H9 (cell line): ENCODE data around the gene ANGEL1. TPM values are rescaled to one million over a fixed set of nuclear protein-coding genes. Genes with fewer than 3 reads are reported as not detected.
A peak's percentile ranks its signal among the peaks of the same experiment; 100 is the strongest.

ENCODE experiments used
- DNase-seq: peaks from one replicate; pipeline ENCODE4 v3.0.0-alpha.2; 2017
- H2AFZ ChIP-seq: one replicate; pipeline ENCODE4 v1.6.1; 2013; ENCODE audit warnings: mild to moderate bottlenecking, low read length, control low read depth, moderate library complexity
- H2AK5ac ChIP-seq: 2 replicates; pipeline ENCODE4 v1.6.1; 2013; ENCODE audit warnings: low read length, control low read depth, mixed read lengths; ENCODE audit not compliant: insufficient read length
- H2BK120ac ChIP-seq: one replicate; pipeline ENCODE4 v1.6.1; 2013; ENCODE audit warnings: low read depth, mild to moderate bottlenecking, low read length, control low read depth, inconsistent platforms; ENCODE audit not compliant: poor library complexity, severe bottlenecking
- H2BK12ac ChIP-seq: 2 replicates; pipeline ENCODE4 v1.6.1; 2013; ENCODE audit warnings: low read length, control low read depth, mixed read lengths, low read depth; ENCODE audit not compliant: insufficient read length
- H2BK15ac ChIP-seq: 2 replicates; pipeline ENCODE4 v1.6.1; 2013; ENCODE audit warnings: low read depth, low read length, control low read depth
- H2BK20ac ChIP-seq: one replicate; pipeline ENCODE4 v1.6.1; 2013; ENCODE audit warnings: low read depth, mild to moderate bottlenecking, low read length, control low read depth, inconsistent platforms; ENCODE audit not compliant: poor library complexity, severe bottlenecking
- H2BK5ac ChIP-seq: 2 replicates; pipeline ENCODE4 v1.6.1; 2013; ENCODE audit warnings: low read length, control low read depth, mixed read lengths; ENCODE audit not compliant: insufficient read length
- H3K14ac ChIP-seq: 2 replicates; pipeline ENCODE4 v1.6.1; 2013; ENCODE audit warnings: low read length, control low read depth; ENCODE audit not compliant: insufficient read depth
- H3K18ac ChIP-seq: 2 replicates; pipeline ENCODE4 v1.6.1; 2013; ENCODE audit warnings: low read depth, mild to moderate bottlenecking, mixed read lengths, low read length, control low read depth; ENCODE audit not compliant: insufficient read length
- H3K23ac ChIP-seq: 2 replicates; pipeline ENCODE4 v1.6.1; 2013; ENCODE audit warnings: low read length, control low read depth, mixed read lengths, low read depth; ENCODE audit not compliant: insufficient read length
- H3K23me2 ChIP-seq: 2 replicates; pipeline ENCODE4 v1.6.1; 2013; ENCODE audit warnings: low read depth, mild to moderate bottlenecking, mixed read lengths, low read length, control low read depth; ENCODE audit not compliant: insufficient read length, poor library complexity, severe bottlenecking
- H3K27ac ChIP-seq: 2 replicates; pipeline ENCODE4 v1.5.1; 2013; ENCODE audit warnings: low read length, control low read depth, mixed read lengths, low read depth; ENCODE audit not compliant: insufficient read length
- H3K27me3 ChIP-seq: 2 replicates; pipeline ENCODE4 v1.6.1; 2013; ENCODE audit warnings: low read length, control low read depth, inconsistent platforms; ENCODE audit not compliant: insufficient read depth
- H3K4ac ChIP-seq: 2 replicates; pipeline ENCODE4 v1.6.1; 2013; ENCODE audit warnings: low read depth, mild to moderate bottlenecking, control low read depth, inconsistent platforms, low read length, moderate library complexity
- H3K4me1 ChIP-seq: 2 replicates; pipeline ENCODE4 v1.6.1; 2013; ENCODE audit warnings: low read length, control low read depth, inconsistent platforms; ENCODE audit not compliant: insufficient read depth
- H3K4me2 ChIP-seq: 2 replicates; pipeline ENCODE4 v1.6.1; 2013; ENCODE audit warnings: low read length, control low read depth, mixed read lengths; ENCODE audit not compliant: insufficient read length, insufficient read depth
- H3K56ac ChIP-seq: 2 replicates; pipeline ENCODE4 v1.6.1; 2013; ENCODE audit warnings: low read depth, mild to moderate bottlenecking, mixed read lengths, low read length, control low read depth; ENCODE audit not compliant: insufficient read length
- H3K79me1 ChIP-seq: 2 replicates; pipeline ENCODE4 v1.6.1; 2013; ENCODE audit warnings: low read depth, mild to moderate bottlenecking, moderate library complexity, low read length, control low read depth, inconsistent platforms; ENCODE audit not compliant: insufficient read depth, poor library complexity, severe bottlenecking
- H3K79me2 ChIP-seq: 2 replicates; pipeline ENCODE4 v1.6.1; 2013; ENCODE audit warnings: low read length, control low read depth, inconsistent platforms; ENCODE audit not compliant: insufficient read depth
- H3K9ac ChIP-seq: 2 replicates; pipeline ENCODE4 v1.6.1; 2013; ENCODE audit warnings: low read length, control low read depth, mixed read lengths; ENCODE audit not compliant: insufficient read length; ENCODE audit errors: extremely low read depth
- H3K9me3 ChIP-seq: one replicate; pipeline ENCODE4 v1.6.1; 2013; ENCODE audit warnings: low read depth, low read length, inconsistent platforms; ENCODE audit not compliant: control insufficient read depth
- H3T11ph ChIP-seq: one replicate; pipeline ENCODE4 v1.6.1; 2013; ENCODE audit warnings: mild to moderate bottlenecking, low read length, control low read depth, inconsistent platforms
- H4K20me1 ChIP-seq: one replicate; pipeline ENCODE4 v1.6.1; 2013; ENCODE audit not compliant: control insufficient read depth, insufficient read length, insufficient read depth
- H4K5ac ChIP-seq: 2 replicates; pipeline ENCODE4 v1.6.1; 2013; ENCODE audit warnings: low read depth, mild to moderate bottlenecking, mixed read lengths, low read length, control low read depth; ENCODE audit not compliant: insufficient read length
- H4K8ac ChIP-seq: replicated peaks from 2 replicates; pipeline ENCODE4 v1.6.1; 2013; ENCODE audit warnings: low read length, control low read depth, mixed read lengths, low read depth; ENCODE audit not compliant: insufficient read length
- H4K91ac ChIP-seq: 2 replicates; pipeline ENCODE4 v1.6.1; 2013; ENCODE audit warnings: low read depth, mild to moderate bottlenecking, moderate library complexity, mixed read lengths, low read length, control low read depth; ENCODE audit not compliant: insufficient read length
- H3K27ac Mint-ChIP-seq, 3 experiments: 2 replicates in 2 of 3; 3 replicates in 1 of 3; pipeline ENCODE4 v1.8.0; 2020 to 2021; ENCODE audit warnings: mixed read lengths in 3 of 3, mild to moderate bottlenecking in 1 of 3, moderate library complexity in 1 of 3
- H3K27me3 Mint-ChIP-seq: 2 replicates; pipeline ENCODE4 v1.8.0; 2021; ENCODE audit warnings: low read depth, mild to moderate bottlenecking, moderate library complexity, mixed read lengths
- H3K36me3 Mint-ChIP-seq, 3 experiments: 2 replicates in 2 of 3; 3 replicates in 1 of 3; pipeline ENCODE4 v1.8.0; 2020 to 2021; ENCODE audit warnings: low read depth in 3 of 3, mixed read lengths in 3 of 3; ENCODE audit not compliant: insufficient read depth in 1 of 3
- H3K4me1 Mint-ChIP-seq, 2 experiments: 2 replicates each; pipeline ENCODE4 v1.8.0; 2020; ENCODE audit warnings: mixed read lengths in 2 of 2
- H3K4me3 Mint-ChIP-seq, 2 experiments: 2 replicates in 1 of 2; 3 replicates in 1 of 2; pipeline ENCODE4 v1.8.0; 2020 to 2021; ENCODE audit warnings: mild to moderate bottlenecking in 2 of 2, mixed read lengths in 2 of 2, moderate library complexity in 1 of 2
- H3K9me3 Mint-ChIP-seq, 2 experiments: 2 replicates in 1 of 2; 3 replicates in 1 of 2; pipeline ENCODE4 v1.8.0; 2020; ENCODE audit warnings: mild to moderate bottlenecking in 2 of 2, mixed read lengths in 2 of 2, moderate library complexity in 1 of 2
- WGBS: extraction: QIAGEN DNeasy Blood & Tissue Kit; methylation state at CpG from one replicate; pipeline ENCODE4 v1.1.7; 2013; ENCODE audit warnings: missing lambda C conversion rate, low lambda C conversion rate, mixed read lengths; ENCODE audit not compliant: insufficient read length; ENCODE audit errors: extremely low coverage; 5-methylcytosine and 5-hydroxymethylcytosine counted together
- total RNA-seq: library from RNA; stranded (reverse); gene quantifications from 2 replicates; pipeline ENCODE4 v1.2.1, GENCODE V29; 2021
- TF ChIP-seq, protein P1 (sequence below): fragments of 200-600 bp; sonication (generic); conservative IDR thresholded peaks from 3 replicates; pipeline ENCODE4 v1.8.0; 2021; ENCODE audit warnings: antibody characterized with exemption, mild to moderate bottlenecking

Gene ANGEL1
- total RNA-seq, 1 experiment from 2014 or later = 21.5 TPM

GRCh38 chr14:76768671-76769500 lies 43.8 kb downstream of the ANGEL1 start:
- Mint-ChIP-seq H3K27ac (no peak overlapping the region), H3K27me3 (peaks cover 25% of the 10 kb centered on the region), H3K9me3 (no peaks in the 10 kb centered on the region), H3K36me3 (peaks cover 0 to 3% (median 0%) of the 10 kb centered on the region in 3 experiments; a peak in 2 of 7 replicates), H3K4me1 (peaks cover 27 to 34% of the 10 kb centered on the region in 2 experiments), H3K4me3 (no peak overlapping the region)
- no peak overlapping the region for H3K18ac ChIP-seq
- H3K4me1 ChIP-seq = peaks cover 7% of the 10 kb centered on the region; the same call in 1 of the 2 replicates
- H4K91ac ChIP-seq = no peak overlapping the region
- H3K9ac ChIP-seq = no peak overlapping the region
- no peak overlapping the region for H4K8ac ChIP-seq
- H4K20me1 ChIP-seq = no peaks in the 10 kb centered on the region
- no peak overlapping the region for H2BK20ac ChIP-seq
- no peak overlapping the region for H3K27ac ChIP-seq
- H3K79me1 ChIP-seq = no peaks in the 10 kb centered on the region
- H2AFZ ChIP-seq = no peak overlapping the region
- TF ChIP-seq, protein P1, sequence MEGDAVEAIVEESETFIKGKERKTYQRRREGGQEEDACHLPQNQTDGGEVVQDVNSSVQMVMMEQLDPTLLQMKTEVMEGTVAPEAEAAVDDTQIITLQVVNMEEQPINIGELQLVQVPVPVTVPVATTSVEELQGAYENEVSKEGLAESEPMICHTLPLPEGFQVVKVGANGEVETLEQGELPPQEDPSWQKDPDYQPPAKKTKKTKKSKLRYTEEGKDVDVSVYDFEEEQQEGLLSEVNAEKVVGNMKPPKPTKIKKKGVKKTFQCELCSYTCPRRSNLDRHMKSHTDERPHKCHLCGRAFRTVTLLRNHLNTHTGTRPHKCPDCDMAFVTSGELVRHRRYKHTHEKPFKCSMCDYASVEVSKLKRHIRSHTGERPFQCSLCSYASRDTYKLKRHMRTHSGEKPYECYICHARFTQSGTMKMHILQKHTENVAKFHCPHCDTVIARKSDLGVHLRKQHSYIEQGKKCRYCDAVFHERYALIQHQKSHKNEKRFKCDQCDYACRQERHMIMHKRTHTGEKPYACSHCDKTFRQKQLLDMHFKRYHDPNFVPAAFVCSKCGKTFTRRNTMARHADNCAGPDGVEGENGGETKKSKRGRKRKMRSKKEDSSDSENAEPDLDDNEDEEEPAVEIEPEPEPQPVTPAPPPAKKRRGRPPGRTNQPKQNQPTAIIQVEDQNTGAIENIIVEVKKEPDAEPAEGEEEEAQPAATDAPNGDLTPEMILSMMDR = no peak
- no peaks in the 10 kb centered on the region for H3K79me2 ChIP-seq
- no peak overlapping the region for H3K4ac ChIP-seq
- H2BK15ac ChIP-seq = no peak overlapping the region
- no peak for DNase-seq
- no peak overlapping the region for H2AK5ac ChIP-seq
- H3T11ph ChIP-seq = no peak overlapping the region
- no peaks in the 10 kb centered on the region for H3K23me2 ChIP-seq
- no peaks in the 10 kb centered on the region for H3K27me3 ChIP-seq
- no peak overlapping the region for H4K5ac ChIP-seq
- no peak overlapping the region for H2BK120ac ChIP-seq
- H2BK5ac ChIP-seq = no peak overlapping the region
- no CpG with 5 or more reads among the region's 11 CpGs for WGBS
- no peak overlapping the region for H2BK12ac ChIP-seq
- peak overlapping the region; percentile 10 for H3K4me2 ChIP-seq
- no peak overlapping the region for H3K56ac ChIP-seq
- H3K14ac ChIP-seq = no peak overlapping the region
- H3K9me3 ChIP-seq = no peaks in the 10 kb centered on the region
- H3K23ac ChIP-seq = no peak overlapping the region
